A549 (cell line): ENCODE measurements around the gene CAP2. TPM values are rescaled to one million over a fixed set of nuclear protein-coding genes. Genes with fewer than 3 reads are reported as not detected.

Experiments
- ATAC-seq, 2 experiments: fragments of 200-7000 bp in 1 of 2; fragments of >200 bp in 1 of 2; cut with Nextera tagmentation in 1 of 2; cut with Tn5 transposase in 1 of 2; 3 replicates each; pipeline versions ENCODE4 v1.8.0 to v1.9.1; 2018 to 2020; ENCODE audit warnings: mild to moderate bottlenecking in 1 of 2, moderate library complexity in 1 of 2
- CTCF ChIA-PET: fragments of 300-600 bp; sonication (Branson Sonifier 250); formaldehyde crosslinking; extraction: SDS; loops from one replicate; lab custom pipeline; 2021; ENCODE audit warnings: antibody characterized with exemption, inconsistent platforms; lab: Yijun Ruan, JAX
- POLR2A ChIA-PET: fragments of 350-600 bp; formaldehyde crosslinking; extraction: SDS; loops from one replicate; lab custom pipeline; 2021; ENCODE audit warnings: antibody characterized with exemption, inconsistent platforms; lab: Yijun Ruan, JAX
- DNase-seq, 2 experiments: peaks; one replicate each; pipeline versions ENCODE4 v3.0.0 to v3.0.0-alpha.2; 2011 to 2016; ENCODE audit warnings: low read depth in 1 of 2, low spot score in 1 of 2
- FAIRE-seq: peaks from 2 replicates; lab custom pipeline; 2011; peaks lifted over from hg19 to GRCh38; lab: Jason Lieb, UNC
- H3K27ac ChIP-seq, 2 experiments: fragments of >200 bp; sonication (Bioruptor Twin); formaldehyde crosslinking; 3 replicates each; pipeline ENCODE4 v1.5.1; 2016 to 2017
- H3K4me1 ChIP-seq: fragments of >200 bp; sonication (Bioruptor Twin); formaldehyde crosslinking; 3 replicates; pipeline ENCODE4 v1.6.1; 2016
- H3K4me2 ChIP-seq: fragments of >200 bp; sonication (Bioruptor Twin); formaldehyde crosslinking; 3 replicates; pipeline ENCODE4 v1.6.1; 2016
- H3K4me3 ChIP-seq: fragments of >200 bp; sonication (Bioruptor Twin); formaldehyde crosslinking; 3 replicates; pipeline ENCODE4 v1.5.1; 2016
- H3K9me3 ChIP-seq: fragments of >200 bp; sonication (Bioruptor Twin); formaldehyde crosslinking; 3 replicates; pipeline ENCODE4 v1.6.1; 2016
- ATOH8 ChIP-seq: fragments of 250-450 bp; sonication (Bioruptor Pico); IDR thresholded peaks from 2 replicates; pipeline ENCODE4 v1.5.0; 2020; ENCODE audit warnings: low read depth, mild to moderate bottlenecking, moderate library complexity
- CBX2 ChIP-seq: fragments of 200-600 bp; sonication (generic); IDR thresholded peaks from 2 replicates; pipeline ENCODE4 v1.6.1; 2016; ENCODE audit warnings: low read depth, mild to moderate bottlenecking, borderline replicate concordance
- CBX8 ChIP-seq: fragments of 200-600 bp; sonication (generic); IDR thresholded peaks from 2 replicates; pipeline ENCODE4 v1.6.1; 2016
- CHD2 ChIP-seq: fragments of 150-350 bp; IDR thresholded peaks from 2 replicates; pipeline ENCODE4 v1.6.1; 2014; ENCODE audit warnings: low read length; ENCODE audit not compliant: partially characterized antibody
- CHD4 ChIP-seq: fragments of 200-600 bp; sonication (generic); IDR thresholded peaks from 2 replicates; pipeline ENCODE4 v1.6.1; 2016; ENCODE audit warnings: antibody characterized with exemption, mild to moderate bottlenecking, borderline replicate concordance
- CTCF ChIP-seq: fragments of >200 bp; sonication (Bioruptor Twin); formaldehyde crosslinking; IDR thresholded peaks from 3 replicates; pipeline ENCODE4 v1.5.1; 2016
- EHMT2 ChIP-seq: fragments of 200-600 bp; sonication (generic); IDR thresholded peaks from 2 replicates; pipeline ENCODE4 v1.6.1; 2016; ENCODE audit warnings: antibody characterized with exemption, low read depth, mild to moderate bottlenecking, moderate library complexity
- ELK1 ChIP-seq: fragments of 150-350 bp; IDR thresholded peaks from 2 replicates; pipeline ENCODE4 v1.6.1; 2014; ENCODE audit warnings: low read depth, mild to moderate bottlenecking, low read length
- EP300 ChIP-seq, 2 experiments: fragments of >200 bp; sonication (Bioruptor Twin); formaldehyde crosslinking; IDR thresholded peaks; 2 replicates in 1 of 2; 3 replicates in 1 of 2; pipeline ENCODE4 v1.6.1; 2016 to 2017
- ESRRA ChIP-seq: fragments of 150-350 bp; IDR thresholded peaks from 2 replicates; pipeline ENCODE4 v1.6.1; 2014; ENCODE audit warnings: mild to moderate bottlenecking, low read length, borderline replicate concordance
- FOSB ChIP-seq: fragments of 250-450 bp; sonication (Bioruptor Pico); IDR thresholded peaks from 2 replicates; pipeline ENCODE4 v1.5.0; 2020; ENCODE audit warnings: mild to moderate bottlenecking, moderate library complexity
- GATA3 ChIP-seq: IDR thresholded peaks from 2 replicates; pipeline ENCODE4 v1.6.1; 2012; ENCODE audit warnings: borderline replicate concordance
- HDAC2 ChIP-seq: fragments of 200-600 bp; sonication (generic); IDR thresholded peaks from 2 replicates; pipeline ENCODE4 v1.6.1; 2016
- HES2 ChIP-seq: fragments of >200 bp; sonication (Bioruptor Twin); formaldehyde crosslinking; IDR thresholded peaks from 2 replicates; pipeline ENCODE4 v1.6.1; 2016
- HEYL ChIP-seq: fragments of 250-450 bp; sonication (Bioruptor Pico); IDR thresholded peaks from 2 replicates; pipeline ENCODE4 v1.8.0; 2021; ENCODE audit warnings: mild to moderate bottlenecking, moderate library complexity
- HOXB13 ChIP-seq: fragments of 250-450 bp; sonication (Bioruptor Pico); IDR thresholded peaks from 2 replicates; pipeline ENCODE4 v1.5.0; 2020; ENCODE audit warnings: low read depth, mild to moderate bottlenecking, moderate library complexity
- KDM1A ChIP-seq: fragments of 200-600 bp; sonication (generic); IDR thresholded peaks from 2 replicates; pipeline ENCODE4 v1.6.1; 2016; ENCODE audit warnings: low read depth, mild to moderate bottlenecking
- MAZ ChIP-seq: fragments of 150-350 bp; IDR thresholded peaks from 2 replicates; pipeline ENCODE4 v1.6.1; 2014; ENCODE audit warnings: antibody characterized with exemption, low read depth, low read length, borderline replicate concordance
- MYC ChIP-seq: IDR thresholded peaks from 2 replicates; pipeline ENCODE4 v1.6.1; 2012; ENCODE audit warnings: mild to moderate bottlenecking, inconsistent platforms, low read length, improper control_type of control experiment, borderline replicate concordance
- NFE2L2 ChIP-seq: fragments of 150-350 bp; conservative IDR thresholded peaks from 2 replicates; pipeline ENCODE4 v1.6.1; 2014; ENCODE audit warnings: low read length
- NR3C1 ChIP-seq: fragments of >200 bp; sonication (Bioruptor Twin); formaldehyde crosslinking; IDR thresholded peaks from 3 replicates; pipeline ENCODE4 v1.6.1; 2017
- PBX3 ChIP-seq: IDR thresholded peaks from 2 replicates; pipeline ENCODE4 v1.6.1; 2012
- POLR2A ChIP-seq: IDR thresholded peaks from 2 replicates; pipeline ENCODE4 v1.6.1; 2012; ENCODE audit warnings: mild to moderate bottlenecking, low read length
- RFX5 ChIP-seq: fragments of 450-650 bp; IDR thresholded peaks from 2 replicates; pipeline ENCODE4 v1.7.1; 2014; ENCODE audit warnings: antibody characterized with exemption, mild to moderate bottlenecking, moderate library complexity
- TFCP2L1 ChIP-seq: fragments of 250-450 bp; sonication (Bioruptor Pico); IDR thresholded peaks from 2 replicates; pipeline ENCODE4 v1.5.0; 2021; ENCODE audit warnings: mild to moderate bottlenecking
- TP53 ChIP-seq: fragments of 250-450 bp; sonication (Bioruptor Pico); IDR thresholded peaks from 2 replicates; pipeline ENCODE4 v1.5.0; 2021; ENCODE audit warnings: mild to moderate bottlenecking, moderate library complexity
- WGBS: methylation state at CpG from one replicate; pipeline ENCODE4 v1.1.6; 2017; ENCODE audit errors: missing lambda C conversion rate; 5-methylcytosine and 5-hydroxymethylcytosine counted together
- polyA plus RNA-seq, 4 experiments: library from polyadenylated mRNA; depleted of rRNA in 3 of 4; stranded (reverse); fragments of >200 nt; fragmentation: RNase III in 1 of 4; extraction: RNeasy Plus Mini Kit Qiagen cat#74134 plus additional on column Dnase treatment in 1 of 4; gene quantifications; 2 replicates in 3 of 4; 3 replicates in 1 of 4; pipeline ENCODE4 v1.2.3, GENCODE V29; 2011 to 2017

Gene CAP2
- polyA plus RNA-seq, 2 of the 4 experiments (the other 2 are of a cell fraction), result 27.2 to 43.3 TPM

- 95% methylated on average over 4 of the region's 4 CpGs for WGBS
- no peak for ATAC-seq
- no peak for DNase-seq
- ChIA-PET POLR2A (no interaction called here), CTCF (no interaction called here)
- Histone ChIP-seq H3K4me1 (peaks cover 23% of the 10 kb centered on the region), H3K4me3 (no peak overlapping the region), H3K4me2 (no peak overlapping the region), H3K27ac (no peak overlapping the region), H3K9me3 (no peaks in the 10 kb centered on the region)
- TF ChIP-seq TP53 (CRISPR knock-in tag) (no peak), NR3C1 (no peak), HES2 (no peak), MAZ (no peak), CBX8 (no peak), ELK1 (no peak), HDAC2 (no peak), ATOH8 (CRISPR knock-in tag) (no peak)
- FAIRE-seq, result no peak
Observed at GRCh38 chr6:17476511-17476910, 83.1 kb downstream of the CAP2 start.

GRCh38 chr6:17477356-17477755, 84.0 kb downstream of the CAP2 start:
- no peaks in the 10 kb centered on the region for H3K9me3 ChIP-seq
- no peak overlapping the region for H3K27ac ChIP-seq
- no peak for ATAC-seq
- TF ChIP-seq EP300 (IDR thresholded peaks at IDR 0.05) (no peak), RFX5 (no peak), GATA3 (no peak), EHMT2 (no peak), ESRRA (no peak), PBX3 (no peak), TFCP2L1 (CRISPR knock-in tag) (no peak), NFE2L2 (no peak), HOXB13 (CRISPR knock-in tag) (no peak), CBX2 (no peak), NR3C1 (no peak), FOSB (no peak), ATOH8 (CRISPR knock-in tag) (no peak), HEYL (no peak), POLR2A (no peak), CHD2 (no peak), CTCF (no peak), CHD4 (no peak), KDM1A (no peak), MYC (no peak)
- TF ChIP-seq, all 56 proteins: peak for 0
- Histone ChIP-seq H3K4me2 (no peak overlapping the region), H3K4me3 (no peak overlapping the region), H3K4me1 (peaks cover 18% of the 10 kb centered on the region)
- POLR2A ChIA-PET, result no interaction called here
- 96% methylated on average over 2 of the region's 2 CpGs for WGBS
- CTCF ChIA-PET, result no interaction called here
- FAIRE-seq (no peak), DNase-seq (no peak)
